Body of pancreas (tissue), 4 donors: ENCODE measurements around the gene CXCL6.

Source experiments
- CTCF ChIP-seq, 7 experiments: fragments of 450-650 bp in 4 of 7; fragments of 200-600 bp in 3 of 7; sonication (generic) in 3 of 7; IDR thresholded peaks; one replicate each; pipeline ENCODE4 v1.5.1; 2016 to 2019; ENCODE audit warnings: antibody characterized with exemption in 7 of 7
- POLR2A ChIP-seq, 3 donors: fragments of 450-650 bp; IDR thresholded peaks; one replicate each; pipeline ENCODE4 v1.6.1; 2016; ENCODE audit warnings: antibody characterized with exemption in 3 of 3, mild to moderate bottlenecking in 2 of 3

DNA sequence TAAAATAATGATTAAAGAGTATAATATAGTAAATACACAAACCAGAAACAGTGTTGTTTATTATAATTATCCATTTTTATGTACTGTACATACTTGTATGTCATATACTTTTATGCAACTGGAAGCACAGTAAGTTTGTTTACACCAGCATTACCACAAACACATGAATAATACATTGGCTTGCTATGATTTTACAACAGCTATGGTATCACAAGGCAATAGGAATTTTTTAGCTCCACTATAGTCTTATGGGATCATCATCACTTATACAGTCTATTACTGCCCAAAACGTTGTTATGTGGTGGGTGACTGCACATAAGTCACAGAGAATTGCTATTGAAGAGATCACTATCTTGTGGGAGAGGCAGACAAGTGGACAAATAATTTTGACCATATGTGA is 14.8 kb downstream of the CXCL6 start:
- TF ChIP-seq CTCF (IDR thresholded peaks at IDR 0.05) (no peak), POLR2A (IDR thresholded peaks at IDR 0.05) (no peak)
